SK-N-SH treated with all-trans-retinoic acid at 6 μM for 48 hours (cell line): Measurements from ENCODE around the gene FGF11.

ENCODE experiments used
- ATAC-seq: fragments of 200-7000 bp; cut with Tn5 transposase; 3 replicates; pipeline ENCODE4 v1.9.1; 2020; ENCODE audit warnings: mild to moderate bottlenecking, moderate library complexity
- BACH2 ChIP-seq: fragments of 250-450 bp; sonication (Bioruptor Pico); IDR thresholded peaks from 2 replicates; pipeline ENCODE4 v1.9.0; 2021; ENCODE audit warnings: mild to moderate bottlenecking, borderline replicate concordance
- CREB5 ChIP-seq: fragments of 250-450 bp; sonication (Bioruptor Pico); IDR thresholded peaks from 2 replicates; pipeline ENCODE4 v1.5.1; 2020; ENCODE audit warnings: low read depth, mild to moderate bottlenecking, moderate library complexity
- CSDC2 ChIP-seq: fragments of 250-450 bp; sonication (Bioruptor Pico); IDR thresholded peaks from 2 replicates; pipeline ENCODE4 v1.5.0; 2020; ENCODE audit warnings: mild to moderate bottlenecking, moderate library complexity
- GLIS3 ChIP-seq: fragments of 250-450 bp; sonication (Bioruptor Pico); IDR thresholded peaks from 2 replicates; pipeline ENCODE4 v1.5.0; 2020; ENCODE audit warnings: mild to moderate bottlenecking, moderate library complexity
- ISL1 ChIP-seq: fragments of 250-450 bp; sonication (Bioruptor Pico); IDR thresholded peaks from 2 replicates; pipeline ENCODE4 v2.1.2; 2022; ENCODE audit warnings: mild to moderate bottlenecking, moderate library complexity
- OSR1 ChIP-seq: fragments of 250-450 bp; sonication (Bioruptor Pico); IDR thresholded peaks from 2 replicates; pipeline ENCODE4 v1.8.0; 2022; ENCODE audit warnings: moderate library complexity, mild to moderate bottlenecking, inconsistent platforms
- PATZ1 ChIP-seq: fragments of 250-450 bp; sonication (Bioruptor Pico); IDR thresholded peaks from 2 replicates; pipeline ENCODE4 v1.8.0; 2020; ENCODE audit warnings: mild to moderate bottlenecking, moderate library complexity, borderline replicate concordance
- PPARA ChIP-seq: fragments of 250-450 bp; sonication (Bioruptor Pico); IDR thresholded peaks from 2 replicates; pipeline ENCODE4 v1.5.0; 2020; ENCODE audit warnings: mild to moderate bottlenecking, borderline replicate concordance
- RARB ChIP-seq: fragments of 250-450 bp; sonication (Bioruptor Pico); IDR thresholded peaks from 2 replicates; pipeline ENCODE4 v1.8.0; 2021; ENCODE audit warnings: mild to moderate bottlenecking, moderate library complexity
- SNAI2 ChIP-seq: fragments of 250-450 bp; sonication (Bioruptor Pico); IDR thresholded peaks from 2 replicates; pipeline ENCODE4 v1.5.0; 2020; ENCODE audit warnings: mild to moderate bottlenecking, moderate library complexity
- TCF4 ChIP-seq: fragments of 250-450 bp; sonication (Bioruptor Pico); IDR thresholded peaks from 2 replicates; pipeline ENCODE4 v1.8.0; 2021; ENCODE audit warnings: mild to moderate bottlenecking, moderate library complexity, borderline replicate concordance
- TOX ChIP-seq: fragments of 250-450 bp; sonication (Bioruptor Pico); IDR thresholded peaks from 2 replicates; pipeline ENCODE4 v1.8.0; 2021; ENCODE audit warnings: mild to moderate bottlenecking, moderate library complexity, borderline replicate concordance
- ZC3H10 ChIP-seq: fragments of 250-450 bp; sonication (Bioruptor Pico); IDR thresholded peaks from 2 replicates; pipeline ENCODE4 v1.5.1; 2021; ENCODE audit warnings: mild to moderate bottlenecking, moderate library complexity
- ZFP30 ChIP-seq: fragments of 450-650 bp; formaldehyde crosslinking; IDR thresholded peaks from 2 replicates; pipeline ENCODE4 v1.5.0; 2022; ENCODE audit warnings: mild to moderate bottlenecking, moderate library complexity
- ZNF565 ChIP-seq: fragments of 450-650 bp; formaldehyde crosslinking; conservative IDR thresholded peaks from 2 replicates; pipeline ENCODE4 v1.5.0; 2020; ENCODE audit warnings: low read depth, mild to moderate bottlenecking, moderate library complexity
- ZNF70 ChIP-seq: fragments of 450-650 bp; formaldehyde crosslinking; IDR thresholded peaks from 2 replicates; pipeline ENCODE4 v1.5.0; 2020; ENCODE audit warnings: mild to moderate bottlenecking, moderate library complexity
- TF ChIP-seq, protein P1 (sequence below): fragments of 250-450 bp; sonication (Bioruptor Pico); IDR thresholded peaks from 2 replicates; pipeline ENCODE4 v1.5.1; 2021; ENCODE audit warnings: mild to moderate bottlenecking, moderate library complexity
- TF ChIP-seq, protein P2 (sequence below): fragments of 250-450 bp; sonication (Bioruptor Pico); IDR thresholded peaks from 2 replicates; pipeline ENCODE4 v1.8.0; 2021; ENCODE audit warnings: low read depth, mild to moderate bottlenecking, moderate library complexity, borderline replicate concordance
- TF ChIP-seq, protein P3 (sequence below): fragments of 250-450 bp; sonication (Bioruptor Pico); IDR thresholded peaks from 2 replicates; pipeline ENCODE4 v1.5.0; 2020; ENCODE audit warnings: mild to moderate bottlenecking, moderate library complexity

FGF11 gene

DNA sequence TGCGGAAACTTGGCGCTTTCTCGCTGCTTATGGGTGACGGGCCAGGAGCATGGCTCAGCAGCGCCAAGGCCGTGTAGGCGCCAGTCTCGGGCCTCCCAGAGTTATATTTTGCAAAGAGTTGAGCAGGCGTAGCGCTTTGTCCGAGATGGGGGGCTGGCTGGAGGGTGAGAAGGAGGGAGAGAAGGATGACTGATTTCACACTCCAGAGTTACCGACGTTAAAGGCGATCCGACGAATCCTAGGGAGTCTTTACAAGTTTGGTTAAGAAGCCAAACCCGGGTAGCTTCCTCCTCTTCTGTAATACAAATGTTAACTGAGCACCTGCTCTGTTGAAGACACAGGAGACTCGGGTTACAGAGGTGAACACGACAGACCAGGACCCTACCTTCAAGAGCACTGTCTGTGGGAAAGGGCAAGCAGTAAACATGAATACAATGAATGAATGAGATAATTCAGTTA is 45.6 kb downstream of the FGF11 start:
- no peak for ATAC-seq
- TF ChIP-seq PATZ1 (CRISPR knock-in tag): peak; percentile 95; the same call in 1 of the 2 replicates
- no peak for TF ChIP-seq RARB (CRISPR knock-in tag)

GRCh38 chr17:7486181-7486580 is 46.9 kb downstream of the FGF11 start:
- no peak for ATAC-seq

GRCh38 chr17:7490144-7490543 is 50.8 kb downstream of the FGF11 start:
- no peak for ATAC-seq
- TF ChIP-seq GLIS3 (CRISPR knock-in tag) (no peak), CREB5 (CRISPR knock-in tag) (no peak), ZNF565 (CRISPR knock-in tag) (no peak), ZFP30 (CRISPR knock-in tag) (no peak), ZNF70 (CRISPR knock-in tag) (no peak), RARB (CRISPR knock-in tag) (no peak), TOX (no peak), BACH2 (CRISPR knock-in tag) (no peak), CSDC2 (CRISPR knock-in tag) (no peak), PATZ1 (CRISPR knock-in tag) (no peak), SNAI2 (no peak), ISL1 (no peak), PPARA (CRISPR knock-in tag) (no peak), TCF4 (CRISPR knock-in tag) (no peak), OSR1 (CRISPR knock-in tag) (no peak)
- TF ChIP-seq, protein P1, sequence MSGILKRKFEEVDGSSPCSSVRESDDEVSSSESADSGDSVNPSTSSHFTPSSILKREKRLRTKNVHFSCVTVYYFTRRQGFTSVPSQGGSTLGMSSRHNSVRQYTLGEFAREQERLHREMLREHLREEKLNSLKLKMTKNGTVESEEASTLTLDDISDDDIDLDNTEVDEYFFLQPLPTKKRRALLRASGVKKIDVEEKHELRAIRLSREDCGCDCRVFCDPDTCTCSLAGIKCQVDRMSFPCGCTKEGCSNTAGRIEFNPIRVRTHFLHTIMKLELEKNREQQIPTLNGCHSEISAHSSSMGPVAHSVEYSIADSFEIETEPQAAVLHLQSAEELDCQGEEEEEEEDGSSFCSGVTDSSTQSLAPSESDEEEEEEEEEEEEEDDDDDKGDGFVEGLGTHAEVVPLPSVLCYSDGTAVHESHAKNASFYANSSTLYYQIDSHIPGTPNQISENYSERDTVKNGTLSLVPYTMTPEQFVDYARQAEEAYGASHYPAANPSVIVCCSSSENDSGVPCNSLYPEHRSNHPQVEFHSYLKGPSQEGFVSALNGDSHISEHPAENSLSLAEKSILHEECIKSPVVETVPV: no peak
- TF ChIP-seq, protein P2, sequence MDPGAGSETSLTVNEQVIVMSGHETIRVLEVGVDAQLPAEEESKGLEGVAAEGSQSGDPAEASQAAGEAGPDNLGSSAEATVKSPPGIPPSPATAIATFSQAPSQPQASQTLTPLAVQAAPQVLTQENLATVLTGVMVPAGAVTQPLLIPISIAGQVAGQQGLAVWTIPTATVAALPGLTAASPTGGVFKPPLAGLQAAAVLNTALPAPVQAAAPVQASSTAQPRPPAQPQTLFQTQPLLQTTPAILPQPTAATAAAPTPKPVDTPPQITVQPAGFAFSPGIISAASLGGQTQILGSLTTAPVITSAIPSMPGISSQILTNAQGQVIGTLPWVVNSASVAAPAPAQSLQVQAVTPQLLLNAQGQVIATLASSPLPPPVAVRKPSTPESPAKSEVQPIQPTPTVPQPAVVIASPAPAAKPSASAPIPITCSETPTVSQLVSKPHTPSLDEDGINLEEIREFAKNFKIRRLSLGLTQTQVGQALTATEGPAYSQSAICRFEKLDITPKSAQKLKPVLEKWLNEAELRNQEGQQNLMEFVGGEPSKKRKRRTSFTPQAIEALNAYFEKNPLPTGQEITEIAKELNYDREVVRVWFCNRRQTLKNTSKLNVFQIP: no peak

More at GRCh38 chr17:7486181-7486580, 46.9 kb downstream of the FGF11 start:
- TF ChIP-seq, protein P3, sequence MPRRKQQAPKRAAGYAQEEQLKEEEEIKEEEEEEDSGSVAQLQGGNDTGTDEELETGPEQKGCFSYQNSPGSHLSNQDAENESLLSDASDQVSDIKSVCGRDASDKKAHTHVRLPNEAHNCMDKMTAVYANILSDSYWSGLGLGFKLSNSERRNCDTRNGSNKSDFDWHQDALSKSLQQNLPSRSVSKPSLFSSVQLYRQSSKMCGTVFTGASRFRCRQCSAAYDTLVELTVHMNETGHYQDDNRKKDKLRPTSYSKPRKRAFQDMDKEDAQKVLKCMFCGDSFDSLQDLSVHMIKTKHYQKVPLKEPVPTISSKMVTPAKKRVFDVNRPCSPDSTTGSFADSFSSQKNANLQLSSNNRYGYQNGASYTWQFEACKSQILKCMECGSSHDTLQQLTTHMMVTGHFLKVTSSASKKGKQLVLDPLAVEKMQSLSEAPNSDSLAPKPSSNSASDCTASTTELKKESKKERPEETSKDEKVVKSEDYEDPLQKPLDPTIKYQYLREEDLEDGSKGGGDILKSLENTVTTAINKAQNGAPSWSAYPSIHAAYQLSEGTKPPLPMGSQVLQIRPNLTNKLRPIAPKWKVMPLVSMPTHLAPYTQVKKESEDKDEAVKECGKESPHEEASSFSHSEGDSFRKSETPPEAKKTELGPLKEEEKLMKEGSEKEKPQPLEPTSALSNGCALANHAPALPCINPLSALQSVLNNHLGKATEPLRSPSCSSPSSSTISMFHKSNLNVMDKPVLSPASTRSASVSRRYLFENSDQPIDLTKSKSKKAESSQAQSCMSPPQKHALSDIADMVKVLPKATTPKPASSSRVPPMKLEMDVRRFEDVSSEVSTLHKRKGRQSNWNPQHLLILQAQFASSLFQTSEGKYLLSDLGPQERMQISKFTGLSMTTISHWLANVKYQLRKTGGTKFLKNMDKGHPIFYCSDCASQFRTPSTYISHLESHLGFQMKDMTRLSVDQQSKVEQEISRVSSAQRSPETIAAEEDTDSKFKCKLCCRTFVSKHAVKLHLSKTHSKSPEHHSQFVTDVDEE (CRISPR knock-in tag): no peak
- no peak for TF ChIP-seq ZC3H10 (CRISPR knock-in tag)
- no peak for TF ChIP-seq PPARA (CRISPR knock-in tag)
- no peak for TF ChIP-seq TCF4 (CRISPR knock-in tag)
